ENCODE results near the gene NMT1.
A peak's percentile ranks its signal among the peaks of the same experiment; 100 is the strongest.

Gene NMT1

DNA sequence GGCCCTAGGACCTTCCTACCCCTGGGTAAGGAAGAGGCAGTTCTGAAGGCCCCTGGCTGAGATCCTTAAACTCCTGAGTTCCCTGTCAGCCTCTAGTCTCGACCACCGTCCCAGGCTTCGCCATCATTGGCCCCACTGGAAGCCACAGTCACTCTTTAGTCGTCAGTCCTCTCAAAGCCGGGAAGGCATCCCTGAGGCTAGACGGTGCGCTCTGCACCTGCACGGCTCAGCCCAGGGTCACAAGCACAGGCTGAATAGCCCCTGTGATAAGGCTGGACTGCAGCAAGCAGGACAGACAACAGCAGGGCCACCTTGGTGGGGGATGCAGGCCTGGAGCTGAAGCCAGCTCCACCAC is 83.9 kb downstream of the NMT1 start:
- peaks cover 5 to 34% of the 10 kb centered on the region in 2 donors for H3K4me1 ChIP-seq (ENCODE audit: control insufficient read depth in 1 of 2, insufficient read depth in 2 of 2, low read length in 2 of 2)
- no peaks in the 10 kb centered on the region for H3K9me3 ChIP-seq (ENCODE audit: control insufficient read depth in 1 of 2, low read length in 2 of 2)
- H3K27me3 ChIP-seq (ENCODE audit: low read depth, low read length): no peaks in the 10 kb centered on the region
- peak overlapping the region; percentile 82 for H3K27ac ChIP-seq (ENCODE audit: low read length)
- H3K4me3 ChIP-seq (ENCODE audit: low read depth in 1 of 2, low read length in 2 of 2): peak overlapping the region in 1 of 2 donors; percentile 66
- peaks cover 0 to 4% of the 10 kb centered on the region in 2 donors for H3K36me3 ChIP-seq (ENCODE audit: control insufficient read depth in 1 of 2, insufficient read depth in 2 of 2, low read length in 2 of 2)

DNA sequence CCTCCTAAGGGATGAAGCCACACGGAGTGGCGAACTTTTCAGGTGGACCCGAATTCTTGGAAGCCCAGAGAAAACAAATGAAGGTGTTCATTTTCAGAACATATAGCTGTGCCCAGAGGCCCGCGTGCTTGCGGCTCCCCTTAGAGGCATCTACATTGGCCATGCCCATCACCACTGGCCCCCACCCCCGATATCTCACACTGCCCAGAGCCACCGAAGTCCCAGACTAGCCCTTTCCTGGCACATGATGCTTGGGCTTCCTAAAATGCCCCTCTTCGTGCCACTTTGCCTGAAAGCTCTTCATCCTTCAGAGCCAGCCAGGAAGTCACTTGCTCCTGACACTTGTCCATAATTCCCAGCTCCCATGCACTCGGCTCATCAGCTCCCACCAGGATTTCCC is 85.0 kb downstream of the NMT1 start:
- Histone ChIP-seq H3K4me1 (ENCODE audit: control insufficient read depth in 1 of 2, insufficient read depth in 2 of 2, low read length in 2 of 2) (peaks cover 7 to 40% of the 10 kb centered on the region in 2 donors), H3K4me3 (ENCODE audit: low read depth in 1 of 2, low read length in 2 of 2) (peak overlapping the region in 1 of 2 donors; percentile 69), H3K27ac (ENCODE audit: low read length) (peak overlapping the region; percentile 100), H3K27me3 (ENCODE audit: low read depth, low read length) (no peaks in the 10 kb centered on the region), H3K9me3 (ENCODE audit: control insufficient read depth in 1 of 2, low read length in 2 of 2) (no peaks in the 10 kb centered on the region), H3K36me3 (ENCODE audit: control insufficient read depth in 1 of 2, insufficient read depth in 2 of 2, low read length in 2 of 2) (peaks cover 0 to 4% of the 10 kb centered on the region in 2 donors)

DNA sequence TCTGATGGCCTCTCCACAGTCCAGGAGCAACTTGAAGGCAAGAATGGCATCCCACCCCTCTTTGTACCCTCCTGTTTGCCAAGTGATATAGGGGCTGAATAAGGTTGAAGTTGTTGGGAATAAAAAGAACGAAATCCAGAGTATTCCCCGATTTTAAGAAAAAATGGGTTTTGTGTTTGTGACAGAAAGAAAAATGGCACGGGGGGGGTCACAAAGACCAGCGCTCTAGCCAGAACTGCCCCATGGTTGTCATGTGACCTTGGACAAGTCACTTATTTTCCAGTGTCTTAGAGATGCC is 85.4 kb downstream of the NMT1 start:
- peak overlapping the region; percentile 69 to 93 for H3K4me3 ChIP-seq (ENCODE audit: low read depth in 1 of 2, low read length in 2 of 2)
- H3K4me1 ChIP-seq (ENCODE audit: control insufficient read depth in 1 of 2, insufficient read depth in 2 of 2, low read length in 2 of 2): peaks cover 11 to 43% of the 10 kb centered on the region in 2 donors
- H3K9me3 ChIP-seq (ENCODE audit: control insufficient read depth in 1 of 2, low read length in 2 of 2): no peaks in the 10 kb centered on the region
- H3K36me3 ChIP-seq (ENCODE audit: control insufficient read depth in 1 of 2, insufficient read depth in 2 of 2, low read length in 2 of 2): peaks cover 0 to 4% of the 10 kb centered on the region in 2 donors
- no peaks in the 10 kb centered on the region for H3K27me3 ChIP-seq (ENCODE audit: low read depth, low read length)
- H3K27ac ChIP-seq (ENCODE audit: low read length): peak overlapping the region; percentile 100

DNA sequence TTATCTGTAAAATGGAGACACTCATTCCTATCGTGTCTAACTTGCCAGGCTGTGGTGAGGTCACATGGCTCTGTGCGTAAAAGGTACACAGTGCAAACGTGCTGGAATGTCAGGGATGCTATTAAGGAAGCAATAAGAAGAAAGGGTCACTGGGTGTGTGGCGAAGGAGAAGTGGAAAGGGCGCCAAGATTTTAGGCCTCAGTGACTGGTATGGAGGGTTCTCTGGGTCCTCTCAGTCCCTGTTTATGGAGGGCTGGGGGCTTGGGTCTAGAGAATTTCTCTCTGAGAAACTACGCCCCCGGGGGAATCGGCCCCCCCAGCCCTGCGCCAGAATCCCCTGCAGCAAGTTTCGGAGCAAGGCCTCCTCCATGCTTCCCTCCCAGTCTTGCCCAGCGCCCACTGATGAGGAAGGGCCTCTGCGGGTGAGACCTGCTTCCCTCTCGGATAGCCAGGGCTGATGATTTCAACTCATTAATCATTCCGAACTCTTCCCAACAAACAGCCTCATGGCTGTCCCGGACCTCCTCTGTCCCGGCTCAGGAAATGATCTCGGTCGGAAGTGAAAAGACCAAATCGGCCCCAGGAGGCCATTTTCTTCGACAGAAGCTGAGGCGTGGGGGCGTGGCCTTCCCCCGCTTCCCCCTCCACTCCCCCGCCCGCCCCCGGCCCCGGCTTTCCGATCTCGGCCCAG is 85.9 kb downstream of the NMT1 start:
- H3K4me1 ChIP-seq (ENCODE audit: control insufficient read depth in 1 of 2, insufficient read depth in 2 of 2, low read length in 2 of 2): peaks cover 15 to 48% of the 10 kb centered on the region in 2 donors
- no peaks in the 10 kb centered on the region for H3K9me3 ChIP-seq (ENCODE audit: control insufficient read depth in 1 of 2, low read length in 2 of 2)
- H3K27ac ChIP-seq (ENCODE audit: low read length): peak overlapping the region; percentile 100
- H3K27me3 ChIP-seq (ENCODE audit: low read depth, low read length): no peaks in the 10 kb centered on the region
- H3K4me3 ChIP-seq (ENCODE audit: low read depth in 1 of 2, low read length in 2 of 2): peak overlapping the region; percentile 69 to 93
- peaks cover 0 to 4% of the 10 kb centered on the region in 2 donors for H3K36me3 ChIP-seq (ENCODE audit: control insufficient read depth in 1 of 2, insufficient read depth in 2 of 2, low read length in 2 of 2)

DNA sequence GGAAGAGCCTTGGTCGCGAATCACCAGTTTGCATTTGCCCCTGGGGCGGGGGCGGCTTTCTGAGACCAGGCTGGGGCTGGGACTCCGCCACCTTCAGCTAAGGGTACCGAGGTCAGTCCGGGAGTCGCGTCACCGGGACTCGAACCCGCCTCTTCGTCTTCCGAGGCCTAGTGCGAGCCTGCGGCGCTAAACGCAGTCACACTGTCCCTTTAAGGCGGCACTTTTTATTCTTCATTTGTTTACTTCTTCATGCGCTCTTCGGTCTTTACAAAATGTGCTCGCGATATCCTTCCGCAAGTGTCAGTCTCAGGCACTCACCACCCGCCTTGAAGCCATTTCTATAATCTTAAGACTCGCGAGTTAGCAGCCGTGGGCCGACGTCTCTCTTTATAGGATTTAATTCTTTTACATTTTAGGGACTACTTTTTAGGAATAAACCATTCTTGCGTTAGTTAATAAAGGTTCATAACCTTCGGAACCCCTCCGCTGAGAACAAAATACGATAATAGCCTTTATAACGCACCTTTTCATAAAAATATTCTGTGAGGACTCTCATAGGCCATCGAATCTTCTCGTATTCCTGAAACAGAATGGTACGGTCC is 86.6 kb downstream of the NMT1 start:
- Histone ChIP-seq H3K36me3 (ENCODE audit: control insufficient read depth in 1 of 2, insufficient read depth in 2 of 2, low read length in 2 of 2) (peaks cover 0 to 4% of the 10 kb centered on the region in 2 donors), H3K4me3 (ENCODE audit: low read depth in 1 of 2, low read length in 2 of 2) (peak overlapping the region; percentile 69 to 93), H3K27ac (ENCODE audit: low read length) (peak overlapping the region; percentile 100), H3K9me3 (ENCODE audit: control insufficient read depth in 1 of 2, low read length in 2 of 2) (no peaks in the 10 kb centered on the region), H3K4me1 (ENCODE audit: control insufficient read depth in 1 of 2, insufficient read depth in 2 of 2, low read length in 2 of 2) (peaks cover 15 to 48% of the 10 kb centered on the region in 2 donors), H3K27me3 (ENCODE audit: low read depth, low read length) (no peaks in the 10 kb centered on the region)

DNA sequence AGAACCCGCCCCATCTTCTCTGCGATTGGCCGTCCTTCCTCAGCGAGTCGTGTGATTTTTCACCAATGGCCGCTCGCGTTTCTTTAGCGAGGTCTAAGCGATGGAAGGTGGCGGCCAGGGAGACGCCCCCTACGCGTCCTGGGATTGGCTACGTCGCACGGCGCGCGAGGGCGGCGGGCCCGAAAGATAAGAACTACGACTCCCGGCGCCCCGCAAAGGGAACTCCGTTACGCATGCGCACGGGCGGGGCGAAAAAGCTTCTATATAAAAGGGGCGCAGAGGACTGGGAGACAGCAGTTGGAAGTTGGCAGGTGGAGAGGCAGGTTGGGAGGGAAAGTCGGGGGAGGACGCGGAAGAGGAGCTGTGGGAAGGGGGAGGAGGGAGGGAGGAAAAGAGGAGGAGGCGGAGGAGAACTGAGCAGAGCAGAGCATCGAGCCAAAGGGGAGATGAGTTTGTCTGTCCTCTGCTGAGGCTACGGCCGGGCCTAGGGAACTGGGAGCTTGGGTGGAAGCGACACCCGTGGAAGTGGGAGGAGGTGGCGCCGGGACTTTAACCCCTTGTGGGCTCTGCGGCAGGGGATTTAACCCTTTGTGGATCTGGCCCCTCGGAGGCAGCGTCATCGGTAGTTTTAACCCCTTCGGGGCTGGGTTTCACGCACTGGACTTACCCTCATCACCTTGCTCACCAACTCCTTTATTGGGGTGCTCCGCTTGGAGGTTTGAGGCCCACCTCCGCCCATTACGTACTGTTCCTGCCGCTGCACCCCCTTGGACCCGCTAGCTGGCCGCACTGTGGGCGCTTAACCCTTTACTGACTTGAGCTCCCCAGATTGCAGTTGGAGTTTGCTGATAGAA is 87.3 kb downstream of the NMT1 start, which contains the start of gene HEXIM1:
Gene HEXIM1 (plus strand): TSS at position 293 of the 854 bp plus-strand sequence. CDS start 716 bp downstream, outside the sequence.
- Histone ChIP-seq H3K27me3 (ENCODE audit: low read depth, low read length) (no peaks in the 10 kb centered on the region), H3K4me1 (ENCODE audit: control insufficient read depth in 1 of 2, insufficient read depth in 2 of 2, low read length in 2 of 2) (peaks cover 15 to 44% of the 10 kb centered on the region in 2 donors), H3K4me3 (ENCODE audit: low read depth in 1 of 2, low read length in 2 of 2) (peak within 1 kb of the TSS; percentile 83 to 93), H3K36me3 (ENCODE audit: control insufficient read depth in 1 of 2, insufficient read depth in 2 of 2, low read length in 2 of 2) (peaks cover 0 to 4% of the 10 kb centered on the region in 2 donors), H3K9me3 (ENCODE audit: control insufficient read depth in 1 of 2, low read length in 2 of 2) (no peaks in the 10 kb centered on the region), H3K27ac (ENCODE audit: low read length) (peak within 1 kb of the TSS; percentile 100)

DNA sequence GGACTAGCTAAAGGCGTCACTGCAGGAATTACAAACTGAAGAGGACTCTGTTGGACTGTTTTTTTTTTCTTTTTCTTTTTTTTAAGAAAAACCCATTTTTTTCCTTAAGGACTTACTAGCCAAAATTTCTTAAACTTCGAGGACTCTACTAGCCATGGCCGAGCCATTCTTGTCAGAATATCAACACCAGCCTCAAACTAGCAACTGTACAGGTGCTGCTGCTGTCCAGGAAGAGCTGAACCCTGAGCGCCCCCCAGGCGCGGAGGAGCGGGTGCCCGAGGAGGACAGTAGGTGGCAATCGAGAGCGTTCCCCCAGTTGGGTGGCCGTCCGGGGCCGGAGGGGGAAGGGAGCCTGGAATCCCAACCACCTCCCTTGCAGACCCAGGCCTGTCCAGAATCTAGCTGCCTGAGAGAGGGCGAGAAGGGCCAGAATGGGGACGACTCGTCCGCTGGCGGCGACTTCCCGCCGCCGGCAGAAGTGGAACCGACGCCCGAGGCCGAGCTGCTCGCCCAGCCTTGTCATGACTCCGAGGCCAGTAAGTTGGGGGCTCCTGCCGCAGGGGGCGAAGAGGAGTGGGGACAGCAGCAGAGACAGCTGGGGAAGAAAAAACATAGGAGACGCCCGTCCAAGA is 88.0 kb downstream of the NMT1 start:
- H3K27ac ChIP-seq (ENCODE audit: low read length): peak overlapping the region; percentile 94
- H3K9me3 ChIP-seq (ENCODE audit: control insufficient read depth in 1 of 2, low read length in 2 of 2): no peaks in the 10 kb centered on the region
- H3K4me3 ChIP-seq (ENCODE audit: low read depth in 1 of 2, low read length in 2 of 2): peak overlapping the region; percentile 83 to 89
- H3K36me3 ChIP-seq (ENCODE audit: control insufficient read depth in 1 of 2, insufficient read depth in 2 of 2, low read length in 2 of 2): peaks cover 0 to 4% of the 10 kb centered on the region in 2 donors
- peaks cover 15 to 45% of the 10 kb centered on the region in 2 donors for H3K4me1 ChIP-seq (ENCODE audit: control insufficient read depth in 1 of 2, insufficient read depth in 2 of 2, low read length in 2 of 2)
- no peaks in the 10 kb centered on the region for H3K27me3 ChIP-seq (ENCODE audit: low read depth, low read length)

DNA sequence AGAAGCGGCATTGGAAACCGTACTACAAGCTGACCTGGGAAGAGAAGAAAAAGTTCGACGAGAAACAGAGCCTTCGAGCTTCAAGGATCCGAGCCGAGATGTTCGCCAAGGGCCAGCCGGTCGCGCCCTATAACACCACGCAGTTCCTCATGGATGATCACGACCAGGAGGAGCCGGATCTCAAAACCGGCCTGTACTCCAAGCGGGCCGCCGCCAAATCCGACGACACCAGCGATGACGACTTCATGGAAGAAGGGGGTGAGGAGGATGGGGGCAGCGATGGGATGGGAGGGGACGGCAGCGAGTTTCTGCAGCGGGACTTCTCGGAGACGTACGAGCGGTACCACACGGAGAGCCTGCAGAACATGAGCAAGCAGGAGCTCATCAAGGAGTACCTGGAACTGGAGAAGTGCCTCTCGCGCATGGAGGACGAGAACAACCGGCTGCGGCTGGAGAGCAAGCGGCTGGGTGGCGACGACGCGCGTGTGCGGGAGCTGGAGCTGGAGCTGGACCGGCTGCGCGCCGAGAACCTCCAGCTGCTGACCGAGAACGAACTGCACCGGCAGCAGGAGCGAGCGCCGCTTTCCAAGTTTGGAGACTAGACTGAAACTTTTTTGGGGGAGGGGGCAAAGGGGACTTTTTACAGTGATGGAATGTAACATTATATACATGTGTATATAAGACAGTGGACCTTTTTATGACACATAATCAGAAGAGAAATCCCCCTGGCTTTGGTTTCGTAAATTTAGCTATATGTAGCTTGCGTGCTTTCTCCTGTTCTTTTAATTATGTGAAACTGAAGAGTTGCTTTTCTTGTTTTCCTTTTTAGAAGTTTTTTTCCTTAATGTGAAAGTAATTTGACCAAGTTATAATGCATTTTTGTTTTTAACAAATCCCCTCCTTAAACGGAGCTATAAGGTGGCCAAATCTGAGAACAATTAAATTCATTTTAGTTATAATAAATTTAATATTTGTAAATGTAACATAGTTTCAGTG is 88.8 kb downstream of the NMT1 start:
- no peaks in the 10 kb centered on the region for H3K9me3 ChIP-seq (ENCODE audit: control insufficient read depth in 1 of 2, low read length in 2 of 2)
- H3K27ac ChIP-seq (ENCODE audit: low read length): peak overlapping the region; percentile 94
- H3K27me3 ChIP-seq (ENCODE audit: low read depth, low read length): no peaks in the 10 kb centered on the region
- peaks cover 0 to 4% of the 10 kb centered on the region in 2 donors for H3K36me3 ChIP-seq (ENCODE audit: control insufficient read depth in 1 of 2, insufficient read depth in 2 of 2, low read length in 2 of 2)
- H3K4me3 ChIP-seq (ENCODE audit: low read depth in 1 of 2, low read length in 2 of 2): peak overlapping the region; percentile 83 to 89
- H3K4me1 ChIP-seq (ENCODE audit: control insufficient read depth in 1 of 2, insufficient read depth in 2 of 2, low read length in 2 of 2): peaks cover 15 to 38% of the 10 kb centered on the region in 2 donors

DNA sequence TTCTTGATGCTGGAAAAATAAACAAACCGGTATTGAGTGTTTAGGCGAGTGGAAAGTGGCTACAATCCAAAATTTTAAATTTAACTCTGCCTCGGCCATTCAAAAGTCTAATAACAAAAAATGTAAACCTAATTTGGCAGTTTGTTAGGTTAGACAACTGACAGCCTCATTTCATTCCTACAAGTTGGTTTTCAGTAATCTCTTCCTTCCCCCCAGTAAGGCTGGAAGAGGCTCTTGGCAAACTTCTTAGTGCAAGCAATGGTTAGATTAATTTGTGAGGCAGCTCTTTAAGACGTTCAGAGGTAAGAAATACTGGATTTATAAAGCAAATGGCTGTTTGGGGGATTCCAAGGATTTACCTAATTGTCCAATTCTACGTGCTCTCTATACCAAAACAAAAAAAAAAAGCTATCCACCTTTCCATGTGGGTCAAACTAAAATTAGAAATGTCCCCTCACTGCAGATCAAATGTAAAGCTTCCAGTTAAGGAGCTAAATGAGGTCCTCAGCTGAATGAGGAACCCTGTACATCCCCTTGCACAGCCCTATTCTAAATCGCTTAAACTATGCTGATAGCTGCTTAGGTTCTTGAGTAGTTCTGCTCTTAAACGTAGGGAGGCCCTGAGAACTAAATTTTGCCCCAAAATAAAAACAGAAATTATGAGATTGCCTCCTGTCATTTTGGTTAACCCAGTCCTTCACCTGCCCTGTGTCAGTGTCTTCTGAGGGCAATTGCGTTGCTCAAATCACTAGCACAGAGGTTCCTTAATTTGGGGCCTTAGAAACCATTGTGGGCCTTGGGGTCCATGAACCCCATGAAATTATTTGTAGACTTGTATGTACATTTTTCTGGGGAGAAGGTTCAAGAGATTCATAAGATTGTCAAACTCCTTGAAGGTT is 90.0 kb downstream of the NMT1 start:
- H3K27me3 ChIP-seq (ENCODE audit: low read depth, low read length): no peaks in the 10 kb centered on the region
- peak overlapping the region; percentile 83 to 89 for H3K4me3 ChIP-seq (ENCODE audit: low read depth in 1 of 2, low read length in 2 of 2)
- H3K27ac ChIP-seq (ENCODE audit: low read length): peak overlapping the region; percentile 10
- no peaks in the 10 kb centered on the region for H3K9me3 ChIP-seq (ENCODE audit: control insufficient read depth in 1 of 2, low read length in 2 of 2)
- H3K4me1 ChIP-seq (ENCODE audit: control insufficient read depth in 1 of 2, insufficient read depth in 2 of 2, low read length in 2 of 2): peaks cover 15 to 31% of the 10 kb centered on the region in 2 donors
- peaks cover 0 to 4% of the 10 kb centered on the region in 2 donors for H3K36me3 ChIP-seq (ENCODE audit: control insufficient read depth in 1 of 2, insufficient read depth in 2 of 2, low read length in 2 of 2)
